Rectal smooth muscle tissue (tissue), 1 donor: ENCODE measurements around the gene RAB37.

Source experiments
- H3K27ac ChIP-seq: one replicate; pipeline ENCODE4 v1.7.0; 2013; ENCODE audit warnings: low read depth, low read length, inconsistent platforms
- H3K27me3 ChIP-seq: one replicate; pipeline ENCODE4 v1.7.0; 2013; ENCODE audit warnings: low read length; ENCODE audit not compliant: control insufficient read depth, insufficient read depth
- H3K36me3 ChIP-seq: one replicate; pipeline ENCODE4 v1.7.0; 2013; ENCODE audit warnings: low read length; ENCODE audit not compliant: control insufficient read depth, insufficient read depth
- H3K4me1 ChIP-seq: one replicate; pipeline ENCODE4 v1.7.0; 2013; ENCODE audit warnings: low read length; ENCODE audit not compliant: control insufficient read depth, insufficient read depth
- H3K4me3 ChIP-seq: one replicate; pipeline ENCODE4 v1.7.0; 2013; ENCODE audit warnings: low read length
- H3K9ac ChIP-seq: one replicate; pipeline ENCODE4 v1.7.0; 2013; ENCODE audit warnings: low read length

RAB37 gene

GRCh38 chr17:74736513-74737298 lies at the start of gene RAB37:
TSS of gene RAB37 (plus strand) at chr17:74737256. CDS start at chr17:74737273, 17 bp downstream.
- no peaks in the 10 kb centered on the region for H3K4me1 ChIP-seq
- H3K27me3 ChIP-seq, result peaks cover 17% of the 10 kb centered on the region
- no peaks in the 10 kb centered on the region for H3K36me3 ChIP-seq

GRCh38 chr17:74687886-74688285 lies 49.2 kb upstream of the RAB37 start:
- Histone ChIP-seq H3K4me1 (no peaks in the 10 kb centered on the region), H3K27me3 (no peaks in the 10 kb centered on the region), H3K9ac (no peak overlapping the region), H3K36me3 (no peaks in the 10 kb centered on the region), H3K27ac (no peak overlapping the region), H3K4me3 (no peak overlapping the region)

More at GRCh38 chr17:74736513-74737298, at the start of gene RAB37:
- peak within 1 kb of the TSS; percentile 61 for H3K4me3 ChIP-seq
- H3K27ac ChIP-seq, result no peak within 1 kb of the TSS
- H3K9ac ChIP-seq, result peak within 1 kb of the TSS; percentile 30

- H3K9ac ChIP-seq, result no peak overlapping the region
- H3K27ac ChIP-seq, result no peak overlapping the region
Observed at GRCh38 chr17:74690409-74690825, 46.6 kb upstream of the RAB37 start.

GRCh38 chr17:74691151-74691550 lies 45.9 kb upstream of the RAB37 start:
- Histone ChIP-seq H3K4me1 (no peaks in the 10 kb centered on the region), H3K9ac (no peak overlapping the region), H3K27ac (no peak overlapping the region), H3K27me3 (no peaks in the 10 kb centered on the region), H3K4me3 (no peak overlapping the region), H3K36me3 (no peaks in the 10 kb centered on the region)

More at GRCh38 chr17:74690409-74690825, 46.6 kb upstream of the RAB37 start:
- H3K4me3 ChIP-seq, result no peak overlapping the region
- no peaks in the 10 kb centered on the region for H3K36me3 ChIP-seq
- H3K4me1 ChIP-seq, result no peaks in the 10 kb centered on the region
- H3K27me3 ChIP-seq, result no peaks in the 10 kb centered on the region

- Histone ChIP-seq H3K27ac (no peak overlapping the region), H3K4me1 (no peaks in the 10 kb centered on the region), H3K36me3 (no peaks in the 10 kb centered on the region), H3K9ac (no peak overlapping the region), H3K4me3 (no peak overlapping the region), H3K27me3 (no peaks in the 10 kb centered on the region)
Observed at GRCh38 chr17:74694081-74694480, 43.0 kb upstream of the RAB37 start.

GRCh38 chr17:74695629-74696028 lies 41.4 kb upstream of the RAB37 start:
- Histone ChIP-seq H3K9ac (no peak overlapping the region), H3K4me1 (no peaks in the 10 kb centered on the region), H3K27ac (no peak overlapping the region), H3K4me3 (no peak overlapping the region), H3K36me3 (no peaks in the 10 kb centered on the region), H3K27me3 (no peaks in the 10 kb centered on the region)

GRCh38 chr17:74697515-74697914 lies 39.5 kb upstream of the RAB37 start:
- Histone ChIP-seq H3K9ac (no peak overlapping the region), H3K27ac (no peak overlapping the region)

GRCh38 chr17:74698069-74698468 lies 39.0 kb upstream of the RAB37 start:
- Histone ChIP-seq H3K4me3 (no peak overlapping the region), H3K36me3 (no peaks in the 10 kb centered on the region), H3K4me1 (no peaks in the 10 kb centered on the region), H3K27me3 (no peaks in the 10 kb centered on the region), H3K27ac (no peak overlapping the region), H3K9ac (no peak overlapping the region)

More at GRCh38 chr17:74697515-74697914, 39.5 kb upstream of the RAB37 start:
- Histone ChIP-seq H3K27me3 (no peaks in the 10 kb centered on the region), H3K4me3 (no peak overlapping the region), H3K36me3 (no peaks in the 10 kb centered on the region), H3K4me1 (no peaks in the 10 kb centered on the region)

GRCh38 chr17:74699236-74699635 lies 37.8 kb upstream of the RAB37 start:
- Histone ChIP-seq H3K4me1 (no peaks in the 10 kb centered on the region), H3K4me3 (no peak overlapping the region), H3K27ac (no peak overlapping the region), H3K36me3 (no peaks in the 10 kb centered on the region), H3K9ac (no peak overlapping the region), H3K27me3 (no peaks in the 10 kb centered on the region)

GRCh38 chr17:74702116-74702871 lies 34.8 kb upstream of the RAB37 start:
- H3K4me3 ChIP-seq, result no peak overlapping the region
- no peak overlapping the region for H3K27ac ChIP-seq
- no peak overlapping the region for H3K9ac ChIP-seq
- H3K27me3 ChIP-seq, result no peaks in the 10 kb centered on the region
- no peaks in the 10 kb centered on the region for H3K36me3 ChIP-seq
- no peaks in the 10 kb centered on the region for H3K4me1 ChIP-seq

GRCh38 chr17:74703311-74703710 lies 33.7 kb upstream of the RAB37 start:
- no peaks in the 10 kb centered on the region for H3K27me3 ChIP-seq
- H3K4me3 ChIP-seq, result no peak overlapping the region
- H3K9ac ChIP-seq, result no peak overlapping the region
- no peaks in the 10 kb centered on the region for H3K36me3 ChIP-seq
- no peaks in the 10 kb centered on the region for H3K4me1 ChIP-seq
- H3K27ac ChIP-seq, result no peak overlapping the region

- H3K4me3 ChIP-seq, result no peak overlapping the region
- no peak overlapping the region for H3K9ac ChIP-seq
- H3K36me3 ChIP-seq, result no peaks in the 10 kb centered on the region
- H3K4me1 ChIP-seq, result no peaks in the 10 kb centered on the region
- no peak overlapping the region for H3K27ac ChIP-seq
- no peaks in the 10 kb centered on the region for H3K27me3 ChIP-seq
Observed at GRCh38 chr17:74704544-74704943, 32.5 kb upstream of the RAB37 start.
